Panc1 (cell line): Measurements from ENCODE around the gene FHOD1. TPM values are rescaled to one million over a fixed set of nuclear protein-coding genes. Genes with fewer than 3 reads are reported as not detected.

Experiments used
- ATAC-seq: fragments of 200-7000 bp; cut with Tn5 transposase; 2 replicates; pipeline ENCODE4 v1.9.1; 2020; ENCODE audit warnings: mild to moderate bottlenecking, moderate library complexity
- BruUV-seq: library from RNA; stranded (reverse); fragments of 400-500 nt; replicated peaks from 2 replicates; lab custom pipeline; 2021; lab: Mats Ljungman, UMichigan
- CTCF ChIA-PET: fragments of 300-600 bp; sonication (Branson Sonifier 250); formaldehyde crosslinking; loops from one replicate; lab custom pipeline; 2022; ENCODE audit warnings: antibody characterized with exemption; lab: Charles Lee
- POLR2A ChIA-PET: fragments of 300-600 bp; sonication (Branson Sonifier 250); formaldehyde crosslinking; loops from one replicate; lab custom pipeline; 2022; ENCODE audit warnings: antibody characterized with exemption; lab: Charles Lee
- DNase-seq: peaks from one replicate; pipeline ENCODE4 v3.0.0-alpha.2; 2010; ENCODE audit warnings: low read depth, low spot score
- H3K27ac ChIP-seq: 2 replicates; pipeline ENCODE4 v1.5.1; 2011; ENCODE audit warnings: mild to moderate bottlenecking, low read length, inconsistent platforms
- H3K27me3 ChIP-seq: fragments of 200-500 bp; sonication (Bioruptor generic); 2 replicates; pipeline ENCODE4 v1.6.0; 2014; ENCODE audit warnings: low read length, inconsistent platforms; ENCODE audit not compliant: control insufficient read depth, insufficient read depth
- H3K36me3 ChIP-seq: fragments of 200-500 bp; sonication (Bioruptor generic); 2 replicates; pipeline ENCODE4 v1.5.1; 2014; ENCODE audit warnings: inconsistent platforms, mild to moderate bottlenecking, low read length, moderate library complexity; ENCODE audit not compliant: control insufficient read depth, insufficient read depth
- H3K4me1 ChIP-seq: 2 replicates; pipeline ENCODE4 v1.5.1; 2011; ENCODE audit warnings: inconsistent platforms, mild to moderate bottlenecking, low read length, moderate library complexity; ENCODE audit not compliant: control insufficient read depth, insufficient read depth
- H3K4me3 ChIP-seq, 2 experiments: 2 replicates each; pipeline ENCODE4 v1.5.1; 2011 to 2012; ENCODE audit warnings: low read depth in 2 of 2, low read length in 2 of 2, mild to moderate bottlenecking in 2 of 2, inconsistent platforms in 1 of 2, moderate library complexity in 1 of 2
- H3K9me3 ChIP-seq: fragments of 200-500 bp; sonication (Bioruptor generic); 2 replicates; pipeline ENCODE4 v1.5.1; 2014; ENCODE audit warnings: low read depth, mild to moderate bottlenecking, inconsistent platforms, low read length, moderate library complexity; ENCODE audit not compliant: control insufficient read depth, insufficient read depth
- POLR2AphosphoS5 ChIP-seq: IDR thresholded peaks from 2 replicates; pipeline ENCODE4 v1.6.1; 2012; ENCODE audit warnings: mild to moderate bottlenecking, low read depth, low read length, moderate library complexity
- REST ChIP-seq, 2 experiments: IDR thresholded peaks; 2 replicates each; pipeline ENCODE4 v1.6.1; 2011 to 2012; ENCODE audit warnings: low read depth in 2 of 2, control low read depth in 1 of 2, low read length in 1 of 2, mild to moderate bottlenecking in 1 of 2, moderate library complexity in 1 of 2; ENCODE audit not compliant: insufficient read depth in 1 of 2
- SIN3A ChIP-seq: IDR thresholded peaks from 2 replicates; pipeline ENCODE4 v1.6.1; 2012; ENCODE audit warnings: low read depth, mild to moderate bottlenecking, low read length, moderate library complexity, borderline replicate concordance; ENCODE audit not compliant: insufficient read depth
- TCF7L2 ChIP-seq: IDR thresholded peaks from 2 replicates; pipeline ENCODE4 v1.6.1; 2011; ENCODE audit warnings: mild to moderate bottlenecking, low read depth, low read length, inconsistent platforms
- in situ Hi-C: cut with HindIII; loops from 2 replicates; pipeline ENCODE4 v1.10.0; 2016; ENCODE audit warnings: low sequenced_read_pairs, low pct_unique_long_range_greater_than_20kb
- intact Hi-C: fragments of 100-400 bp; cut with micrococcal nuclease; formaldehyde crosslinking; loops from one replicate; pipeline ENCODE4 v1.10.0; 2022; ENCODE audit not compliant: unreplicated experiment
- total RNA-seq: library from RNA; stranded (reverse); gene quantifications from one replicate; pipeline ENCODE4 v1.2.1, GENCODE V29; 2021; ENCODE audit not compliant: unreplicated experiment
- TF ChIP-seq, protein P1 (sequence below): fragments of 450-650 bp; IDR thresholded peaks from 2 replicates; pipeline ENCODE4 v1.5.1; 2017; ENCODE audit warnings: mild to moderate bottlenecking

The FHOD1 gene
- total RNA-seq, 1 experiment from 2014 or later = 9.3 TPM

- DNase-seq (no peak), ATAC-seq (peak; percentile 84)
- H3K4me3 ChIP-seq = no peak overlapping the region
- no peaks in the 10 kb centered on the region for H3K9me3 ChIP-seq
- POLR2A ChIA-PET = no interaction called here
- TF ChIP-seq, protein P1, sequence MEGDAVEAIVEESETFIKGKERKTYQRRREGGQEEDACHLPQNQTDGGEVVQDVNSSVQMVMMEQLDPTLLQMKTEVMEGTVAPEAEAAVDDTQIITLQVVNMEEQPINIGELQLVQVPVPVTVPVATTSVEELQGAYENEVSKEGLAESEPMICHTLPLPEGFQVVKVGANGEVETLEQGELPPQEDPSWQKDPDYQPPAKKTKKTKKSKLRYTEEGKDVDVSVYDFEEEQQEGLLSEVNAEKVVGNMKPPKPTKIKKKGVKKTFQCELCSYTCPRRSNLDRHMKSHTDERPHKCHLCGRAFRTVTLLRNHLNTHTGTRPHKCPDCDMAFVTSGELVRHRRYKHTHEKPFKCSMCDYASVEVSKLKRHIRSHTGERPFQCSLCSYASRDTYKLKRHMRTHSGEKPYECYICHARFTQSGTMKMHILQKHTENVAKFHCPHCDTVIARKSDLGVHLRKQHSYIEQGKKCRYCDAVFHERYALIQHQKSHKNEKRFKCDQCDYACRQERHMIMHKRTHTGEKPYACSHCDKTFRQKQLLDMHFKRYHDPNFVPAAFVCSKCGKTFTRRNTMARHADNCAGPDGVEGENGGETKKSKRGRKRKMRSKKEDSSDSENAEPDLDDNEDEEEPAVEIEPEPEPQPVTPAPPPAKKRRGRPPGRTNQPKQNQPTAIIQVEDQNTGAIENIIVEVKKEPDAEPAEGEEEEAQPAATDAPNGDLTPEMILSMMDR = peak; percentile 48; the same call in 1 of the 2 replicates
- TF ChIP-seq TCF7L2 (no peak), SIN3A (no peak)
- no peaks in the 10 kb centered on the region for H3K27me3 ChIP-seq
- BruUV-seq = no TSS peak
- in situ Hi-C loops = no loop called here
- no peaks in the 10 kb centered on the region for H3K4me1 ChIP-seq
- CTCF ChIA-PET = interaction anchor here (0.5 to 1.1 kb wide), 7 partner anchors 10 to 253 kb away, joined by 3 to 5 read pairs (median 3); no protein-coding TSS in a partner anchor
- H3K36me3 ChIP-seq = no peaks in the 10 kb centered on the region
- intact Hi-C loops = no loop called here
- H3K27ac ChIP-seq = no peak overlapping the region
These were observed 13.3 kb upstream of the FHOD1 start for GRCh38 chr16:67260426-67261063.

DNA sequence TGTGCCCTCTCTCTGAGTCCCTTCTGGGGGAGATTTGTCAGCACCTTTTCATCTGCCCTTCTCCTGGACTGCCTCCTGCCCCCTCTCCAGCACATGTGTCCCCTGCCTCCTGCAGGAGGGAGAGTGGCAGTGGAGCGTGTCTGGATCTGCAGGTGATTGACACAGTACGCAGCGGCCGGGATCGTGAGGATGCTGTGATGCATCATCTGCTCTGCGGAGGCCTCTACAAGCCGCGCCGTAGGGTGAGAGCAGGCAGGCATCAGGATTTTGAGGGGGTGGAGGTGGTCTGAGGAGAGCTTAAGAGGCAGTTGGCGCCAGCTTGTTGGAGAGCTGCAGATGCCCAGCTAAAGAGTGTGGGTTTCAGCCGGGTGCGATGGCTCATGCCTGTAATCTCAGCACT is 12.4 kb upstream of the FHOD1 start:
- DNase-seq (no peak), ATAC-seq (no peak)
- in situ Hi-C loops (no loop called here), intact Hi-C loops (no loop called here)
- no peak overlapping the region for H3K27ac ChIP-seq
- no TSS peak for BruUV-seq
- CTCF ChIA-PET = interaction anchor here (0.6 kb wide), 1 partner anchor 208 kb away, joined by 3 read pairs; no protein-coding TSS in a partner anchor
- H3K4me3 ChIP-seq = no peak overlapping the region
- H3K36me3 ChIP-seq = no peaks in the 10 kb centered on the region
- no peaks in the 10 kb centered on the region for H3K27me3 ChIP-seq
- no peaks in the 10 kb centered on the region for H3K4me1 ChIP-seq
- H3K9me3 ChIP-seq = no peaks in the 10 kb centered on the region
- TF ChIP-seq REST (IDR thresholded peaks at IDR 0.05; ENCODE audit: insufficient read depth in 1 of 2, low read depth in 2 of 2, low read length in 1 of 2) (no peak), TCF7L2 (no peak), POLR2AphosphoS5 (no peak), SIN3A (no peak)
- TF ChIP-seq, protein P1 = no peak
- POLR2A ChIA-PET = no interaction called here
